ENCODE measurements around the gene DNAJC4. TPM values are rescaled to one million over a fixed set of nuclear protein-coding genes. Genes with fewer than 3 reads are reported as not detected.
A peak's percentile ranks its signal among the peaks of the same experiment; 100 is the strongest.

DNAJC4 gene
- total and polyA plus RNA-seq, 9 of the 15 experiments (the other 6 are each of a cell fraction or from before 2014, with no cell fraction given), result 4.0 to 32.6 (median 19.9) TPM

DNA sequence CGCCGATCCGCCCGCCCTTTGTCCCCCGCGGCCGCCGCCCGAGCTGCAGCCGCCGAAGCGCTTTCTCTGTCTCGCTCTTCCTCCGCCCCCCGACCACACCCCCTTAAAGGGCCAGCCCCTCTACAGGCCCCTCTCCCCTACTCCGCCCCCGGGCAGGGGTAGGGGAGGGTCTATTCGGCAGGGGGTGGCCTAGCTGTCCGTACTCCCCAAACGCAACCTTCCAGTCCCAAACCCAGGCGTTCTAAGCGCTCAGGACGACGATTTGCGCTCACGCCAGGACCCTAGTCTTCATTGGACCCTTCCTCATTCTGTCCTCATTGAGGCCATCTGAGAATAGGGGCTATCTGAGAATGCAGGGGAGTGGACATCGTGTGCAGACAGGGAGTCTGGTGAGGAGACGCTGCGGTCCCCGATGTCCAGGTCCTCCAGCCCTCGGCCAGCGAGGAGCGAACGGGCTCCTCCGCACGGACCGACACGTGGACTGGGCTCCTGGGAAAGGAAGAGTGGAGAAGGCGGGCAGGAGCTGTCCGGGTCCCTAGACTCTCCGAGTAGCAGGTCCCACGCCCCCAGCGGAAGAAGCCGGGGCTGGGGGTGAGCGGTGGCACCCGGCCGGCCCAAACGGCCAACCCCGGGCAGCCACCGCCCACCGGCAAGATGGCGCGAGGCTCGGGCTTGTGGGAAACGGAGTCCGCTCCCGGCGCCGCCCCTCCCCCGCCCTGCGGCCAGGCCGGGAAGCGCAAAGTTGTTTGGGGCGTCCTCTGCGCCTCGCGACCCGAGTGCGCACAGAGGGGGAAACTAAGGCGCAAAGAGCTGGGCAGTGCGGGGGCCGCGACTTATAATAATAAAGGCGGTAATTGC is 16.8 kb downstream of the DNAJC4 start, which contains the start of gene PPP1R14B (continued):
- TF ChIP-seq, protein P1, sequence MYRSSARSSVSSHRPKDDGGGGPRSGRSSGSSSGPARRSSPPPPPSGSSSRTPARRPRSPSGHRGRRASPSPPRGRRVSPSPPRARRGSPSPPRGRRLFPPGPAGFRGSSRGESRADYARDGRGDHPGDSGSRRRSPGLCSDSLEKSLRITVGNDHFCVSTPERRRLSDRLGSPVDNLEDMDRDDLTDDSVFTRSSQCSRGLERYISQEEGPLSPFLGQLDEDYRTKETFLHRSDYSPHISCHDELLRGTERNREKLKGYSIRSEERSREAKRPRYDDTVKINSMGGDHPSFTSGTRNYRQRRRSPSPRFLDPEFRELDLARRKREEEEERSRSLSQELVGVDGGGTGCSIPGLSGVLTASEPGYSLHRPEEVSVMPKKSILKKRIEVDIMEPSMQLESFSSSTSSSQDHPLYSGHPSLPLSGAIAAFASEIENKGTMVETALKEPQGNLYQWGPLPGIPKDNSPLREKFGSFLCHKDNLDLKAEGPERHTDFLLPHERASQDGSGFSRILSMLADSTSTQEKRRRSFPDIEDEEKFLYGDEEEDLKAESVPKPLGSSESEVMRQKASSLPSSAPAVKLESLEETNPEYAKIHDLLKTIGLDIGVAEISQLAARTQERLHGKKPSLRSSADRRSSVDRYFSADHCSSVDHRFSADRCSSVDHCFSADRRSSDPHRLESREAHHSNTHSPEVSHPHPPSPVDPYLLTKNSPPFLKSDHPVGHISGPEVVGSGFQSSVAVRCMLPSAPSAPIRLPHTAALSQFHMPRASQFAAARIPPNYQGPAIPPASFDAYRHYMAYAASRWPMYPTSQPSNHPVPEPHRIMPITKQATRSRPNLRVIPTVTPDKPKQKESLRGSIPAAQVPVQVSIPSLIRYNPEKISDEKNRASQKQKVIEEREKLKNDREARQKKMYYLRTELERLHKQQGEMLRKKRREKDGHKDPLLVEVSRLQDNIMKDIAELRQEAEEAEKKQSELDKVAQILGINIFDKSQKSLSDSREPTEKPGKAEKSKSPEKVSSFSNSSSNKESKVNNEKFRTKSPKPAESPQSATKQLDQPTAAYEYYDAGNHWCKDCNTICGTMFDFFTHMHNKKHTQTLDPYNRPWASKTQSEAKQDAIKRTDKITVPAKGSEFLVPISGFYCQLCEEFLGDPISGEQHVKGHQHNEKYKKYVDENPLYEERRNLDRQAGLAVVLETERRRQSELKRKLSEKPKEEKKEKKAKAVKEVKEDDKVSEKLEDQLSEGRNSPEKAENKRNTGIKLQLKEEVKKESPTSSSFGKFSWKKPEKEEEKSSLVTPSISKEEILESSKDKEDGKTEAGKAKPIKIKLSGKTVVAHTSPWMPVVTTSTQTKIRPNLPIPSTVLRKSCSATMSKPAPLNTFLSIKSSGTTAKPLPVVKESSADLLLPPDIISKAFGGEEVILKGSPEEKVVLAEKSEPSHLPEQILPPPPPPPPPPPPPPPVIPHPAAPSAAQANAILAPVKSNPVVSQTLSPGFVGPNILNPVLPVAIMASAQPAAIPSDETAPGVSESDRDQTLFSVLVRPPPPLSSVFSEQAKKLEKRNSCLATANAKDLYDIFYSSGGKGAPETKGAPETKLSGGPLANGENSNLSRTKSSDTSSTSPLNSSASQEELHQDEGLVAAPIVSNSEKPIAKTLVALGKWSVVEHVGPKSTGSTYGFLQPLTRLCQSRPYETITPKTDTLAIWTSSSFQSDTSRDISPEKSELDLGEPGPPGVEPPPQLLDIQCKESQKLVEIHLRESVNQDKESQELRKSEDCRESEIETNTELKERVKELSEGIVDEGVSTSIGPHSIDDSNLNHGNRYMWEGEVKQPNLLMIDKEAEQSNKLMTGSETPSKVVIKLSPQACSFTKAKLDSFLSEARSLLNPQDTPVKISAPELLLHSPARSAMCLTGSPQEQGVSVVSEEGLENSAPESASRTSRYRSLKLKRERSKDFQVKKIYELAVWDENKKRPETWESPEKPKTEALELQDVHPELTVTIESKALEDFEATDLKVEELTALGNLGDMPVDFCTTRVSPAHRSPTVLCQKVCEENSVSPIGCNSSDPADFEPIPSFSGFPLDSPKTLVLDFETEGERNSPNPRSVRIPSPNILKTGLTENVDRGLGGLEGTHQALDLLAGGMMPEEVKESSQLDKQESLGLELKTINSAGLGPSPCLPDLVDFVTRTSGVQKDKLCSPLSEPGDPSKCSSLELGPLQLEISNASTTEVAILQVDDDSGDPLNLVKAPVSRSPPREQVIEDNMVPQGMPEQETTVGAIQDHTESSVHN (IDR thresholded peaks at IDR 0.05; ENCODE audit: borderline replicate concordance in 1 of 2, low read depth in 1 of 2), result no peak
- TF ChIP-seq DPF2 (IDR thresholded peaks at IDR 0.05) (peak; percentile 60), MAFG (tag; conservative IDR thresholded peaks at IDR 0.05) (no peak), NR3C1 (CRISPR knock-in tag; IDR thresholded peaks at IDR 0.05) (no peak), SRSF3 (IDR thresholded peaks at IDR 0.05; ENCODE audit: insufficient read depth, low read length) (no peak), FOXA3 (CRISPR knock-in tag; conservative IDR thresholded peaks at IDR 0.05 in 1 of 2, IDR thresholded peaks at IDR 0.05 in 1 of 2) (peak in 1 of 2 experiments; percentile 47; a peak in 1 of 4 replicates), ZFP1 (CRISPR knock-in tag; IDR thresholded peaks at IDR 0.05) (no peak)
- TF ChIP-seq, protein P2, sequence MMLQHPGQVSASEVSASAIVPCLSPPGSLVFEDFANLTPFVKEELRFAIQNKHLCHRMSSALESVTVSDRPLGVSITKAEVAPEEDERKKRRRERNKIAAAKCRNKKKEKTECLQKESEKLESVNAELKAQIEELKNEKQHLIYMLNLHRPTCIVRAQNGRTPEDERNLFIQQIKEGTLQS (IDR thresholded peaks at IDR 0.05), result no peak
- TF ChIP-seq, protein P2 (CRISPR knock-in tag; conservative IDR thresholded peaks at IDR 0.05), result peak; percentile 72; the same call in 1 of the 2 replicates
- TF ChIP-seq, protein P3, sequence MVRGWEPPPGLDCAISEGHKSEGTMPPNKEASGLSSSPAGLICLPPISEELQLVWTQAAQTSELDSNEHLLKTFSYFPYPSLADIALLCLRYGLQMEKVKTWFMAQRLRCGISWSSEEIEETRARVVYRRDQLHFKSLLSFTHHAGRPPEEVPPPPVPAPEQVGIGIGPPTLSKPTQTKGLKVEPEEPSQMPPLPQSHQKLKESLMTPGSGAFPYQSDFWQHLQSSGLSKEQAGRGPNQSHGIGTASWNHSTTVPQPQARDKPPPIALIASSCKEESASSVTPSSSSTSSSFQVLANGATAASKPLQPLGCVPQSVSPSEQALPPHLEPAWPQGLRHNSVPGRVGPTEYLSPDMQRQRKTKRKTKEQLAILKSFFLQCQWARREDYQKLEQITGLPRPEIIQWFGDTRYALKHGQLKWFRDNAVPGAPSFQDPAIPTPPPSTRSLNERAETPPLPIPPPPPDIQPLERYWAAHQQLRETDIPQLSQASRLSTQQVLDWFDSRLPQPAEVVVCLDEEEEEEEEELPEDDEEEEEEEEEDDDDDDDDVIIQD (CRISPR knock-in tag; IDR thresholded peaks at IDR 0.05), result 0 out of 2 replicates have a peak, but pooled peaks have one; percentile 42
